ENCODE data around the gene TRIM4.
"Not testable (repeated sequence)": the region's sequence is repeated elsewhere in the genome, so short reads cannot be mapped to it uniquely, and the experiment has no call there.

Gene TRIM4

DNA sequence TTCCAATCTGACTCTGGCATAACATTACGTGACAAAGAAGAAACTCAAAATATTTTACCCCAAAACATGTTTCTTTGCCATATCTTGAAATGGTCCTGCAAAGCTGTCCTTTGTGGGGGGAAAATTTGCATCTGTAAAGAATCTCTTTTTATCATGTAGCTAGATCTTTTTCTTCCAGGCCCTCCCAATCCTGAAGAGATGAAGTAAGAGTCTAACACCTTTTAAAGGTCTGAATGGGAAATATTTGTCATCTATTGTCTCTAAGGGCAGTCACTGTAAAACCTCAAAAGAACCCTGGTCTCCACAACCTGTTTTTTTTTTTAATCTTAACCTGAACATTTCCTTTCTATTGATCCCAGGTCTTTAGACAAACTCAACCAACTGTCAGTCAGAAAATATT is 51.1 kb downstream of the TRIM4 start:
- in situ Hi-C loops (cut with HindIII; ENCODE audit: low sequenced_read_pairs) = no loop called here
- DNase-seq (ENCODE audit: low read depth, low spot score) = no peak
- H3K4me3 ChIP-seq (ENCODE audit: low read depth, low read length) = no peak overlapping the region
- TF ChIP-seq, protein P1, sequence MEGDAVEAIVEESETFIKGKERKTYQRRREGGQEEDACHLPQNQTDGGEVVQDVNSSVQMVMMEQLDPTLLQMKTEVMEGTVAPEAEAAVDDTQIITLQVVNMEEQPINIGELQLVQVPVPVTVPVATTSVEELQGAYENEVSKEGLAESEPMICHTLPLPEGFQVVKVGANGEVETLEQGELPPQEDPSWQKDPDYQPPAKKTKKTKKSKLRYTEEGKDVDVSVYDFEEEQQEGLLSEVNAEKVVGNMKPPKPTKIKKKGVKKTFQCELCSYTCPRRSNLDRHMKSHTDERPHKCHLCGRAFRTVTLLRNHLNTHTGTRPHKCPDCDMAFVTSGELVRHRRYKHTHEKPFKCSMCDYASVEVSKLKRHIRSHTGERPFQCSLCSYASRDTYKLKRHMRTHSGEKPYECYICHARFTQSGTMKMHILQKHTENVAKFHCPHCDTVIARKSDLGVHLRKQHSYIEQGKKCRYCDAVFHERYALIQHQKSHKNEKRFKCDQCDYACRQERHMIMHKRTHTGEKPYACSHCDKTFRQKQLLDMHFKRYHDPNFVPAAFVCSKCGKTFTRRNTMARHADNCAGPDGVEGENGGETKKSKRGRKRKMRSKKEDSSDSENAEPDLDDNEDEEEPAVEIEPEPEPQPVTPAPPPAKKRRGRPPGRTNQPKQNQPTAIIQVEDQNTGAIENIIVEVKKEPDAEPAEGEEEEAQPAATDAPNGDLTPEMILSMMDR (IDR thresholded peaks at IDR 0.05; ENCODE audit: low read depth, low read length) = no peak

GRCh38 chr7:99867477-99867876 is 51.9 kb downstream of the TRIM4 start:
- DNase-seq (ENCODE audit: low read depth, low spot score); H3K4me3 ChIP-seq (ENCODE audit: low read depth, low read length); in situ Hi-C loops (cut with HindIII; ENCODE audit: low sequenced_read_pairs): not testable (repeated sequence)

DNA sequence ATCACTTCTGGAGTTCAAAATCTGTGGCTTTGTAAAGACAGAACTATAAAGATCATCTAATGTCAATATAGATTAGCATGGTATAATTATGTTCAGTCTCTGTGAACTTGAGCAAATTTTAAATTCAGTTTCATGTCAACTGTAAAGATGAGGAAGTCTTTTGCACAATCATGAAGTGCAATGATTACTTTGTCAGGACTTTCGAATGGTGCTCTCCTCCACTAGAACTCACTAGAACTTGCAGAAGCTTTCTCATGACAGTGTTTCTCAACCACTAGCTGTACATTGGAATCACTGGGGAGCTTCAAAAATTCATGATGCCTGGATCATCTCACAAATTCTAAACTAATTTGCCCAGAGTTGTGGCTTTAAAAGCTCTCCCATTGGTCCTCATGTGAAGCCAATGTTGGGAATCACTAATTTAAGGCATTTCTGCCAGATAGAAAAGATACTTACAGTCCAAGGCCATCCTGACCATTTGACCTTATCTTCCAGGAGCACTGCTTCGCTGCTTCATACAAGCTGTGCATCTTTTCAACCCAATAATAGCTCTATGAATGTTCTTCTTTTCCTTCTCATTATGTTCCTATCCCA is 55.4 kb downstream of the TRIM4 start:
- TF ChIP-seq, protein P1 (IDR thresholded peaks at IDR 0.05; ENCODE audit: low read depth, low read length) = no peak
- in situ Hi-C loops (cut with HindIII; ENCODE audit: low sequenced_read_pairs) = no loop called here
- H3K4me3 ChIP-seq (ENCODE audit: low read depth, low read length) = no peak overlapping the region
- peak; percentile 46 for DNase-seq (ENCODE audit: low read depth, low spot score)

GRCh38 chr7:99860281-99861127 is 58.8 kb downstream of the TRIM4 start:
- in situ Hi-C loops (cut with HindIII; ENCODE audit: low sequenced_read_pairs) = no loop called here
- DNase-seq (ENCODE audit: low read depth, low spot score) = peak; percentile 95
- TF ChIP-seq, protein P1 (IDR thresholded peaks at IDR 0.05; ENCODE audit: low read depth, low read length) = no peak
- H3K4me3 ChIP-seq (ENCODE audit: low read depth, low read length) = no peak overlapping the region

- in situ Hi-C loops (cut with HindIII; ENCODE audit: low sequenced_read_pairs) = no loop called here
- H3K4me3 ChIP-seq (ENCODE audit: low read depth, low read length) = no peak overlapping the region
- TF ChIP-seq, protein P1 (IDR thresholded peaks at IDR 0.05; ENCODE audit: low read depth, low read length) = no peak
- DNase-seq (ENCODE audit: low read depth, low spot score) = no peak
Measured at GRCh38 chr7:99855236-99855635, 64.1 kb downstream of the TRIM4 start.

DNA sequence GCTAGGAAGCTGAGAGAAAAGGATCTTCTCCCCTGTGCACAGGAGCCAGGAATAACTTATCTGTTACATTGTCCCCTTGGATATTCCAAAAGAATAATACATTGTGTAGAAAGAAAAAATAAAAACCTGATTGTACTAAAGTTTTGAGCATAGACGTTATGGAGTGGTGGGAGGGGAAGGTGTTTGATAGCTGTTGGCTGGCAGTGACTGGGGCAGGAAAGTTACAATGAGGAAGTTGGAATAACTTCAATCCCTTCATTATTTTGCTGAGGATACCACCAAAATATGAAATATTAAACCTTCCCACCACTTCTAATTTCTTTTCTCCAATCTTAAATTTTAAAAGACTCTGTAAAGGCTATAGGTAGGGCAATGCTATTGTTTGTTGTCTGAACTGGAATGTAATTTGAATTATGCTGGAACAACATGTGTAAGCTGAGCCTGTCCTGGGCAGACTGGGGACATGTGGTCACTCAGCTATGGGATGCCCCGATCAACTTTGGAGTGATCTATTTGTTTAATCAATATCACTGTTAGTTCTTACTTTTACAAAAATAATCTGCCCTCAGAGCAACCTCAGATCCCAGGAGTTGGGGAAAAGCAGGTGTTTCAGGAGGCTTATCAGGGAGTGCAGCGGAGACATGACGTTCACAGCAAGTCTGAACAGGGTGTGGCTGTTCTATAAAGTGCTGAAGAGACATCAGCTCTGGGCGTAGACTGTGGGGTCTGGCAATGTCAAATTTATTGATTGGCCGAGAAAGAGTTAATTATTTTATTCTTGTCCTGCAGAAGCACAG is 70.7 kb downstream of the TRIM4 start:
- TF ChIP-seq, protein P1 (IDR thresholded peaks at IDR 0.05; ENCODE audit: low read depth, low read length) = no peak
- in situ Hi-C loops (cut with HindIII; ENCODE audit: low sequenced_read_pairs) = no loop called here
- no peak for DNase-seq (ENCODE audit: low read depth, low spot score)
- no peak overlapping the region for H3K4me3 ChIP-seq (ENCODE audit: low read depth, low read length)

All from astrocyte of the spinal cord (primary cell).